ENCODE results near the gene B4GALT2.

- no peak for TF ChIP-seq CTCF (conservative IDR thresholded peaks at IDR 0.05; ENCODE audit: low read length)
- no peak for TF ChIP-seq EZH2phosphoT487 (IDR thresholded peaks at IDR 0.05; ENCODE audit: borderline replicate concordance, low read depth, low read length)
Observed at GRCh38 chr1:44014365-44015104, 35.5 kb downstream of the B4GALT2 start.
